Ishikawa (cell line): ENCODE results near the gene BBIP1.

ENCODE experiments used
- CEBPB ChIP-seq: IDR thresholded peaks from 2 replicates; pipeline ENCODE4 v1.6.1; 2012
- CREB1 ChIP-seq: IDR thresholded peaks from 2 replicates; pipeline ENCODE4 v1.6.1; 2012; ENCODE audit warnings: low read depth
- EGR1 ChIP-seq: IDR thresholded peaks from 2 replicates; pipeline ENCODE4 v1.6.1; 2012
- EP300 ChIP-seq: IDR thresholded peaks from 2 replicates; pipeline ENCODE4 v1.6.1; 2012; ENCODE audit warnings: borderline replicate concordance
- FOXM1 ChIP-seq: IDR thresholded peaks from 2 replicates; pipeline ENCODE4 v1.6.1; 2012; ENCODE audit warnings: low read depth, borderline replicate concordance
- NFIC ChIP-seq: IDR thresholded peaks from 2 replicates; pipeline ENCODE4 v1.6.1; 2012
- RAD21 ChIP-seq: IDR thresholded peaks from 2 replicates; pipeline ENCODE4 v1.6.1; 2012; ENCODE audit warnings: low read depth
- TAF1 ChIP-seq: IDR thresholded peaks from 2 replicates; pipeline ENCODE4 v1.6.1; 2012; ENCODE audit warnings: low read depth, mild to moderate bottlenecking
- TCF12 ChIP-seq: IDR thresholded peaks from 2 replicates; pipeline ENCODE4 v1.6.1; 2012; ENCODE audit warnings: low read depth
- TEAD4 ChIP-seq: IDR thresholded peaks from 2 replicates; pipeline ENCODE4 v1.6.1; 2012
- YY1 ChIP-seq: IDR thresholded peaks from 2 replicates; pipeline ENCODE4 v1.6.1; 2012; ENCODE audit warnings: low read depth
- ZBTB7A ChIP-seq: IDR thresholded peaks from 2 replicates; pipeline ENCODE4 v1.6.1; 2012; ENCODE audit warnings: low read depth
- TF ChIP-seq, protein P1 (sequence below): IDR thresholded peaks from 2 replicates; pipeline ENCODE4 v1.6.1; 2012
- TF ChIP-seq, protein P2 (sequence below): IDR thresholded peaks from 2 replicates; pipeline ENCODE4 v1.6.1; 2012; ENCODE audit warnings: low read depth, mild to moderate bottlenecking
- TF ChIP-seq, protein P3 (sequence below): IDR thresholded peaks from 2 replicates; pipeline ENCODE4 v1.6.1; 2012

Gene BBIP1

DNA sequence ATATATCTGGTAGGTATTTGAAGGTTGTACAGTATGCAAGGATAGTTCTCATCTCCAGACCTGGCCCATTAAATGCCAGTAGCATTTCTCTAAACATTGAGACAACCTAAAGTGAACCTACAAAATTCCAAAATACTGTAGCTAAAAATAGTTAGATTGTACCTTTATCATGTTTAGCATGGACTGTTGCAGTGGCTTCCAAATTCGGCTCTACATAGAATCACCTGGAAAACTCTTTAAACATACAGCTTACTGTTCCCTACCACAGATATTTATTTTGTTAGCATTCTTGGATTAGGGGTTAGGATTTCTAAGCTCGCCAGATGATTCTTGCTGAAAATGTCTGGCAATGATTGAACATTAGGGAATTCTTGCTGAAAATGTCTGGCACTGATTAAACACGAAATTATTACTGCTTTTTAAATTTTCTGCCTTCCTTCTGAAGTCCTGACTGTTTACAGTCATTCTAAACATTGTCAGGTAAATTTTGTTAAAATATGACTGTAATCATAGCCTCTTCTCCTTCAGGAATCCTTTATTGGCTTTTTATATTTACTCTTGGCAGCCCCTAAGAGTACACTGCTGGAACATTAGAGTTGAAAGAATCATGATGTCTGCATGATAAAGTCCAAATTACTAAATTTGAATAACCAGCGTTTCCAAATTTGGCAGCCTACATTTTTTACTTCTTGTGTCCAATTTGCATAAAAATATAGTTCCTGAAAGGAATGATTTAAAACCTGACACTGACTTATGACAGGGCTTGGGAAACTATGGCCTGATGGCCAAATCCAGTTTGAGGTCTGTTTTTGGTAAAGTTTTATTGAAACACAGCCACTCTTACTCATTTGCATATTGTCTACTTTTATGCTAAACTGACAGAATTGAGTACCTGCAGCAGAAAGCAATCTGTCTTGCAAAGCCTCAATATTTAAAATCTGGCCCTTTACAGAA, 40.7 kb upstream of the BBIP1 start:
- TF ChIP-seq TEAD4, result no peak

DNA sequence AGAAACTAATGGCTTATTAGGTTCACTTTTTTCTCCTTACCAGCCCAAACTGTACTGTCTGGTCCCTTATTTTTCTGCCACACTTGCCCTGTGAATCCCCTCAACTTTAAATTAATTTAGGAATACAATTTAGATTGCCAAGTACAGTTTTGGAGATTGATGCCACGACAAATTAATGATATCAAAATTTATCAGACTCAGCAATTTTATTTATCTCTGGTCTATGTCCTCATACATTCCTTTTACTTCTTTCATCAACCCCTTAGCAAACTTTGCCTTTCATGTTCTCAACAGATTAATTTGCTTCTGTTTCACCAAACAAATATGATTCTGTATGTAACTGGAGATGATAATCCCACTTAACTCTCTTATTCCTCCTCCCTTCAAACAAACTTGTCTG, 38.6 kb upstream of the BBIP1 start:
- TF ChIP-seq EP300 (no peak), YY1 (no peak), CEBPB (no peak), TEAD4 (no peak), NFIC (no peak), FOXM1 (no peak), CREB1 (no peak), RAD21 (no peak), TAF1 (no peak)
- TF ChIP-seq, protein P1, sequence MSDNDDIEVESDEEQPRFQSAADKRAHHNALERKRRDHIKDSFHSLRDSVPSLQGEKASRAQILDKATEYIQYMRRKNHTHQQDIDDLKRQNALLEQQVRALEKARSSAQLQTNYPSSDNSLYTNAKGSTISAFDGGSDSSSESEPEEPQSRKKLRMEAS, result no peak
- TF ChIP-seq, protein P2, sequence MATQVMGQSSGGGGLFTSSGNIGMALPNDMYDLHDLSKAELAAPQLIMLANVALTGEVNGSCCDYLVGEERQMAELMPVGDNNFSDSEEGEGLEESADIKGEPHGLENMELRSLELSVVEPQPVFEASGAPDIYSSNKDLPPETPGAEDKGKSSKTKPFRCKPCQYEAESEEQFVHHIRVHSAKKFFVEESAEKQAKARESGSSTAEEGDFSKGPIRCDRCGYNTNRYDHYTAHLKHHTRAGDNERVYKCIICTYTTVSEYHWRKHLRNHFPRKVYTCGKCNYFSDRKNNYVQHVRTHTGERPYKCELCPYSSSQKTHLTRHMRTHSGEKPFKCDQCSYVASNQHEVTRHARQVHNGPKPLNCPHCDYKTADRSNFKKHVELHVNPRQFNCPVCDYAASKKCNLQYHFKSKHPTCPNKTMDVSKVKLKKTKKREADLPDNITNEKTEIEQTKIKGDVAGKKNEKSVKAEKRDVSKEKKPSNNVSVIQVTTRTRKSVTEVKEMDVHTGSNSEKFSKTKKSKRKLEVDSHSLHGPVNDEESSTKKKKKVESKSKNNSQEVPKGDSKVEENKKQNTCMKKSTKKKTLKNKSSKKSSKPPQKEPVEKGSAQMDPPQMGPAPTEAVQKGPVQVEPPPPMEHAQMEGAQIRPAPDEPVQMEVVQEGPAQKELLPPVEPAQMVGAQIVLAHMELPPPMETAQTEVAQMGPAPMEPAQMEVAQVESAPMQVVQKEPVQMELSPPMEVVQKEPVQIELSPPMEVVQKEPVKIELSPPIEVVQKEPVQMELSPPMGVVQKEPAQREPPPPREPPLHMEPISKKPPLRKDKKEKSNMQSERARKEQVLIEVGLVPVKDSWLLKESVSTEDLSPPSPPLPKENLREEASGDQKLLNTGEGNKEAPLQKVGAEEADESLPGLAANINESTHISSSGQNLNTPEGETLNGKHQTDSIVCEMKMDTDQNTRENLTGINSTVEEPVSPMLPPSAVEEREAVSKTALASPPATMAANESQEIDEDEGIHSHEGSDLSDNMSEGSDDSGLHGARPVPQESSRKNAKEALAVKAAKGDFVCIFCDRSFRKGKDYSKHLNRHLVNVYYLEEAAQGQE, result no peak

DNA sequence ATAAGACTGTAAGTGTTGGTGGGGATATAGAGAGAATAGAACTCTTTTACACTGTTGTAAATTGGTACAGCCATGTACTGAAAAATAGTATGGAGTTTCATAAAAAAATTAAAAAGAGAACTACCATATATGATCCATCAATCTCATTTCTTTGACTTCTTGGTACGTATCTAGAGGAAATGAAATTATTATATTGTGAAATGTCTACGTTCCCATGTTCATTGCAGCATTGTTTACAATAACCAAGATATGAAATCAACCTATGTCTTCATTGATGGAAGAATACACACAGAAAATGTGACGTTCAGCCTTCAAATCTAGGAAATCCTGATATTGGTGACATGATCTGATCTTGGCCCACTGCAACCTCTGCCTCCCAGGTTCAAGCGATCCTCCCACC, 32.4 kb upstream of the BBIP1 start:
- TF ChIP-seq FOXM1 (no peak), EP300 (no peak), CREB1 (no peak), ZBTB7A (no peak), NFIC (no peak), RAD21 (no peak), TAF1 (no peak), CEBPB (no peak), EGR1 (no peak), TCF12 (no peak)
- TF ChIP-seq, protein P2, result no peak
- TF ChIP-seq, protein P1, result no peak
- TF ChIP-seq, protein P3, sequence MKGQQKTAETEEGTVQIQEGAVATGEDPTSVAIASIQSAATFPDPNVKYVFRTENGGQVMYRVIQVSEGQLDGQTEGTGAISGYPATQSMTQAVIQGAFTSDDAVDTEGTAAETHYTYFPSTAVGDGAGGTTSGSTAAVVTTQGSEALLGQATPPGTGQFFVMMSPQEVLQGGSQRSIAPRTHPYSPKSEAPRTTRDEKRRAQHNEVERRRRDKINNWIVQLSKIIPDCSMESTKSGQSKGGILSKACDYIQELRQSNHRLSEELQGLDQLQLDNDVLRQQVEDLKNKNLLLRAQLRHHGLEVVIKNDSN, result no peak

- no peak for TF ChIP-seq EP300
- TF ChIP-seq, protein P1, result no peak
- no peak for TF ChIP-seq TAF1
- TF ChIP-seq CREB1, result no peak
- no peak for TF ChIP-seq CEBPB
- TF ChIP-seq, protein P3, result no peak
- TF ChIP-seq TCF12, result no peak
- TF ChIP-seq YY1, result no peak
- TF ChIP-seq NFIC, result no peak
These were observed 28.1 kb upstream of the BBIP1 start for GRCh38 chr10:110947061-110947595.

DNA sequence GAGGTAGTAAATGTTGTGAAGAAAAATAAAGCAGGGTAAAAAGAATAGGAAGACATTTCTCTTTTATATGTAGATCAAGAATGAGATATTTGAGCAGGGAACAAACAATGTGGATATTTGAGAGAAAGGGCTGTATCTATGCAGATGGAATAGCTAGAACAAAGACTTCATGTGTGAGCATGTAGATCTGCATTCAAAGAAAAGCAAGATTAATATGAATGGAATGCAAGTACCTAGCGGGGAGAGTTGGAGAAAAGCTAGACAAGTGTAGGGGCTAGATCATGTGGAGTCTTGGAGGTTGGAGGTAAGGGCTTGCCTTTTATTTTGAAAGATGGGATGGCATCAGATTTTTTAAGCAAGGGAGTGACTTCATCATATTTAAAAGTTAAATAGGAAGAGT, 27.5 kb upstream of the BBIP1 start:
- TF ChIP-seq, protein P3, result no peak
- TF ChIP-seq EP300 (no peak), FOXM1 (no peak), RAD21 (no peak), YY1 (no peak), EGR1 (no peak), TCF12 (no peak)
